ENCODE results near the gene DGKD. TPM values are rescaled to one million over a fixed set of nuclear protein-coding genes. Genes with fewer than 3 reads are reported as not detected.

DGKD gene
- total RNA-seq, 1 experiment from 2014 or later = 52.0 TPM

GRCh38 chr2:233423552-233423860 lies 69.2 kb downstream of the DGKD start (continued):
- no peak for TF ChIP-seq REST (IDR thresholded peaks at IDR 0.05; ENCODE audit: low read depth)
- TF ChIP-seq ZFX (IDR thresholded peaks at IDR 0.05) = no peak
- no peak for TF ChIP-seq CTCF (IDR thresholded peaks at IDR 0.05 in 2 of 3, conservative IDR thresholded peaks at IDR 0.05 in 1 of 3; ENCODE audit: borderline replicate concordance in 1 of 3, insufficient read depth in 1 of 3, low read depth in 2 of 3, low read length in 2 of 3)

GRCh38 chr2:233424154-233424951 lies 70.1 kb downstream of the DGKD start:
- H3K27ac ChIP-seq (ENCODE audit: low read depth, low read length) = no peak overlapping the region
- H3K9me3 ChIP-seq (ENCODE audit: control insufficient read depth in 1 of 2, insufficient read depth in 1 of 2, low read depth in 1 of 2, low read length in 2 of 2) = no peaks in the 10 kb centered on the region
- ChIA-PET POLR2A (no interaction called here), CTCF (no interaction called here), RAD21 (ENCODE audit: low non-redundant PET in 1 of 2, low total read pairs in 2 of 2, uncharacterized antibody in 2 of 2, unreplicated experiment in 2 of 2) (no interaction called here)
- no peak overlapping the region for H3K9ac ChIP-seq (ENCODE audit: low read length)
- H3K9me2 ChIP-seq (ENCODE audit: insufficient read depth) = no peaks in the 10 kb centered on the region
- no peak overlapping the region for H3K4me2 ChIP-seq (ENCODE audit: low read length)
- intact Hi-C loops (cut with micrococcal nuclease) = no loop called here
- no peak overlapping the region for H2AFZ ChIP-seq (ENCODE audit: low read depth, low read length, poor library complexity, severe bottlenecking)
- no peak overlapping the region for H3K4me3 ChIP-seq (replicated peaks in 1 of 2; ENCODE audit: low read depth in 1 of 2, low read length in 2 of 2)
- peaks cover 98% of the 10 kb centered on the region for H3K79me2 ChIP-seq (ENCODE audit: insufficient read depth, low read length)
- peaks cover 0 to 6% of the 10 kb centered on the region in 2 experiments; a peak in 1 of 4 replicates for H3K36me3 ChIP-seq (ENCODE audit: control insufficient read depth in 1 of 2, insufficient read depth in 2 of 2, low read length in 2 of 2)
- peaks cover 7% of the 10 kb centered on the region; the same call in 1 of the 2 replicates for H4K20me1 ChIP-seq (ENCODE audit: insufficient read depth)
- no peak for ATAC-seq
- no TSS peak for BruUV-seq (replicated peaks)
- no peak for DNase-seq (ENCODE audit: low read depth, low spot score)
- no peaks in the 10 kb centered on the region for H3K27me3 ChIP-seq (ENCODE audit: insufficient read depth, low read length)
- peaks cover 45 to 86% of the 10 kb centered on the region in 2 experiments for H3K4me1 ChIP-seq (ENCODE audit: control insufficient read depth in 1 of 2, insufficient read depth in 2 of 2, low read length in 2 of 2)
- TF ChIP-seq REST (IDR thresholded peaks at IDR 0.05; ENCODE audit: low read depth) (no peak), CTCF (IDR thresholded peaks at IDR 0.05 in 2 of 3, conservative IDR thresholded peaks at IDR 0.05 in 1 of 3; ENCODE audit: borderline replicate concordance in 1 of 3, insufficient read depth in 1 of 3, low read depth in 2 of 3, low read length in 2 of 3) (no peak), ZNF274 (IDR thresholded peaks at IDR 0.05; ENCODE audit: low read depth, low read length) (no peak), CEBPB (IDR thresholded peaks at IDR 0.05; ENCODE audit: low read depth) (no peak), JUND (IDR thresholded peaks at IDR 0.05) (no peak), RAD21 (IDR thresholded peaks at IDR 0.05; ENCODE audit: low read depth) (no peak)
